Caco-2 (cell line): ENCODE results near the gene VENTX. TPM values are rescaled to one million over a fixed set of nuclear protein-coding genes. Genes with fewer than 3 reads are reported as not detected.

Experiments used
- BruUV-seq: library from RNA; stranded (reverse); fragments of 400-500 nt; replicated peaks from 2 replicates; lab custom pipeline; 2021; lab: Mats Ljungman, UMichigan
- CTCF ChIA-PET: fragments of 300-600 bp; sonication (Branson Sonifier 250); formaldehyde crosslinking; loops from one replicate; lab custom pipeline; 2022; ENCODE audit warnings: antibody characterized with exemption; lab: Charles Lee
- POLR2A ChIA-PET: fragments of 300-600 bp; sonication (Branson Sonifier 250); formaldehyde crosslinking; loops from one replicate; lab custom pipeline; 2022; ENCODE audit warnings: antibody characterized with exemption; lab: Charles Lee
- DNase-seq, 2 experiments: peaks; one replicate each; pipeline versions ENCODE4 v3.0.0 to v3.0.0-alpha.2; 2020 to 2022
- H3K27me3 ChIP-seq: replicated peaks from 2 replicates; pipeline ENCODE4 v1.6.0; 2011; ENCODE audit warnings: low read length; ENCODE audit not compliant: control insufficient read depth, insufficient read depth
- H3K36me3 ChIP-seq: 2 replicates; pipeline ENCODE4 v1.5.1; 2011; ENCODE audit warnings: low read length; ENCODE audit not compliant: control insufficient read depth, insufficient read depth
- H3K4me1 ChIP-seq: fragments of 250-450 bp; sonication (Bioruptor Pico); 2 replicates; pipeline ENCODE4 v1.5.1; 2020; ENCODE audit warnings: mild to moderate bottlenecking
- H3K4me3 ChIP-seq: 2 replicates; pipeline ENCODE4 v1.5.1; 2011; ENCODE audit warnings: low read depth, mild to moderate bottlenecking, control low read depth, low read length
- H3K9me3 ChIP-seq: fragments of 250-450 bp; sonication (Bioruptor Pico); 2 replicates; pipeline ENCODE4 v1.5.1; 2020; ENCODE audit warnings: mild to moderate bottlenecking, moderate library complexity
- H3K27ac Mint-ChIP-seq: one replicate; pipeline ENCODE4 v1.8.0; 2022; ENCODE audit warnings: mixed read lengths; ENCODE audit not compliant: unreplicated experiment
- H3K27me3 Mint-ChIP-seq: one replicate; pipeline ENCODE4 v1.8.0; 2022; ENCODE audit warnings: mixed read lengths; ENCODE audit not compliant: insufficient read depth, unreplicated experiment
- H3K36me3 Mint-ChIP-seq: one replicate; pipeline ENCODE4 v1.8.0; 2022; ENCODE audit warnings: mild to moderate bottlenecking, mixed read lengths; ENCODE audit not compliant: insufficient read depth, unreplicated experiment
- H3K4me1 Mint-ChIP-seq: one replicate; pipeline ENCODE4 v1.8.0; 2022; ENCODE audit warnings: low read depth, mixed read lengths; ENCODE audit not compliant: unreplicated experiment
- H3K4me3 Mint-ChIP-seq: one replicate; pipeline ENCODE4 v1.8.0; 2022; ENCODE audit warnings: mild to moderate bottlenecking, moderate library complexity, mixed read lengths; ENCODE audit not compliant: unreplicated experiment
- H3K9me3 Mint-ChIP-seq: one replicate; pipeline ENCODE4 v1.8.0; 2022; ENCODE audit warnings: mixed read lengths; ENCODE audit not compliant: unreplicated experiment
- intact Hi-C: fragments of 100-400 bp; cut with micrococcal nuclease; formaldehyde crosslinking; loops from one replicate; pipeline ENCODE4 v1.10.0; 2022; ENCODE audit not compliant: unreplicated experiment
- total RNA-seq: library from RNA; stranded (reverse); gene quantifications from 2 replicates; pipeline ENCODE4 v1.2.3, GENCODE V29; 2022
- TF ChIP-seq, protein P1 (sequence below), 2 experiments: fragments of 200-600 bp in 1 of 2; IDR thresholded peaks; 1 replicate in 1 of 2; 2 replicates in 1 of 2; pipeline versions ENCODE4 v1.5.1 to v1.8.0; 2011 to 2022; ENCODE audit warnings: antibody characterized with exemption in 1 of 2, control low read depth in 1 of 2, inconsistent platforms in 1 of 2, low read depth in 1 of 2, low read length in 1 of 2, mild to moderate bottlenecking in 1 of 2, moderate library complexity in 1 of 2; ENCODE audit not compliant: insufficient read depth in 1 of 2, severe bottlenecking in 1 of 2, unreplicated experiment in 1 of 2

Gene VENTX
- total RNA-seq, 1 experiment from 2014 or later, result not detected

DNA sequence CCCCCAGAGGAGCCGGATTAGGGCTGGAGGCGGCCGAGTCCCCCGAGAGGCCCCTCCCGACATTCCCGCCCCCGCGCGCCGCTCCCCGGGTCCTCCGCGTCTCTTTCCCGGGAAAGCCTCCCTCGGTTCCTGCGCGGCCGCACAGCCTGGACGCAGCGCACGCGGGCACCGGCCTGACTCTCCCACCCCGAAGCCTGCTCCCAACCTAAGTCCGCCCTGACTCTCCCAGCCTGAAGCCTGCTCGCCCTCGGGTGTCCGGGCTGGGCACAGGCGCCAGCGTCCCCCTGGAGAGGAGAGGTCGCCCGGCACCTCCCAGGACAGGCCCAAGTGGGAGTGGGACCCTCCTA is 441 bp upstream of the VENTX start:
- Histone ChIP-seq H3K4me3 (peak overlapping the region; percentile 38; the same call in 1 of the 2 replicates), H3K4me1 (peaks cover 21% of the 10 kb centered on the region), H3K36me3 (no peaks in the 10 kb centered on the region), H3K27me3 (no peaks in the 10 kb centered on the region; the same call in none of the 2 replicates), H3K9me3 (no peaks in the 10 kb centered on the region)
- no peak for DNase-seq
- no TSS peak for BruUV-seq
- CTCF ChIA-PET, result no interaction called here
- Mint-ChIP-seq H3K9me3 (no peaks in the 10 kb centered on the region), H3K4me3 (peak overlapping the region; percentile 63), H3K4me1 (peaks cover 9% of the 10 kb centered on the region), H3K27me3 (peaks cover 3% of the 10 kb centered on the region), H3K36me3 (peaks cover 7% of the 10 kb centered on the region), H3K27ac (no peak overlapping the region)
- POLR2A ChIA-PET, result no interaction called here
- TF ChIP-seq, protein P1, sequence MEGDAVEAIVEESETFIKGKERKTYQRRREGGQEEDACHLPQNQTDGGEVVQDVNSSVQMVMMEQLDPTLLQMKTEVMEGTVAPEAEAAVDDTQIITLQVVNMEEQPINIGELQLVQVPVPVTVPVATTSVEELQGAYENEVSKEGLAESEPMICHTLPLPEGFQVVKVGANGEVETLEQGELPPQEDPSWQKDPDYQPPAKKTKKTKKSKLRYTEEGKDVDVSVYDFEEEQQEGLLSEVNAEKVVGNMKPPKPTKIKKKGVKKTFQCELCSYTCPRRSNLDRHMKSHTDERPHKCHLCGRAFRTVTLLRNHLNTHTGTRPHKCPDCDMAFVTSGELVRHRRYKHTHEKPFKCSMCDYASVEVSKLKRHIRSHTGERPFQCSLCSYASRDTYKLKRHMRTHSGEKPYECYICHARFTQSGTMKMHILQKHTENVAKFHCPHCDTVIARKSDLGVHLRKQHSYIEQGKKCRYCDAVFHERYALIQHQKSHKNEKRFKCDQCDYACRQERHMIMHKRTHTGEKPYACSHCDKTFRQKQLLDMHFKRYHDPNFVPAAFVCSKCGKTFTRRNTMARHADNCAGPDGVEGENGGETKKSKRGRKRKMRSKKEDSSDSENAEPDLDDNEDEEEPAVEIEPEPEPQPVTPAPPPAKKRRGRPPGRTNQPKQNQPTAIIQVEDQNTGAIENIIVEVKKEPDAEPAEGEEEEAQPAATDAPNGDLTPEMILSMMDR (IDR thresholded peaks at IDR 0.05; ENCODE audit: insufficient read depth in 1 of 2, low read depth in 1 of 2, low read length in 1 of 2, severe bottlenecking in 1 of 2, unreplicated experiment in 1 of 2), result no peak
- intact Hi-C loops, result no loop called here

DNA sequence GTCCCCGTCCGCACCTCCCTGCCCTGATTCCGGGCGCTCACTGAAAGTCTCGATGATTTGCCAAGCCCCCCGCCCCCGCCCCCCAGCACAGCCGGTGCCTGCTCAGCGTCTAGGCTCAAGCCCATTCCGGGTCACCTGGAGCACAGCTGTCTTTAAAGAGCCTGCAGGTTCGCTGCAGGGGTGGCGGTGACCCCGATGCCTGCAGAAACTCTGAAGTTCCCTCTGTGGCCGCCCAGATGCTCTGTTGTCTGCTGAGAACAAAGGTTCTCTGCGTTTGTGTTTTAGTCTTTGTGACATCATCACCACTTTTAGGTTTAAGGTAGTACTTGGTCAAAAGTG is 780 bp downstream of the VENTX start:
- peaks cover 3% of the 10 kb centered on the region for H3K27me3 Mint-ChIP-seq
- Histone ChIP-seq H3K4me3 (no peak overlapping the region), H3K4me1 (peaks cover 21% of the 10 kb centered on the region), H3K9me3 (no peaks in the 10 kb centered on the region), H3K36me3 (no peaks in the 10 kb centered on the region), H3K27me3 (no peaks in the 10 kb centered on the region; the same call in none of the 2 replicates)
- POLR2A ChIA-PET, result no interaction called here
- TF ChIP-seq, protein P1 (IDR thresholded peaks at IDR 0.05; ENCODE audit: insufficient read depth in 1 of 2, low read depth in 1 of 2, low read length in 1 of 2, severe bottlenecking in 1 of 2, unreplicated experiment in 1 of 2), result no peak
- H3K4me3 Mint-ChIP-seq, result peak overlapping the region; percentile 63
- peaks cover 9% of the 10 kb centered on the region for H3K4me1 Mint-ChIP-seq
- no peak for DNase-seq
- intact Hi-C loops, result no loop called here
- H3K36me3 Mint-ChIP-seq, result peaks cover 7% of the 10 kb centered on the region
- H3K9me3 Mint-ChIP-seq, result no peaks in the 10 kb centered on the region
- CTCF ChIA-PET, result no interaction called here
- no TSS peak for BruUV-seq
- no peak overlapping the region for H3K27ac Mint-ChIP-seq

DNA sequence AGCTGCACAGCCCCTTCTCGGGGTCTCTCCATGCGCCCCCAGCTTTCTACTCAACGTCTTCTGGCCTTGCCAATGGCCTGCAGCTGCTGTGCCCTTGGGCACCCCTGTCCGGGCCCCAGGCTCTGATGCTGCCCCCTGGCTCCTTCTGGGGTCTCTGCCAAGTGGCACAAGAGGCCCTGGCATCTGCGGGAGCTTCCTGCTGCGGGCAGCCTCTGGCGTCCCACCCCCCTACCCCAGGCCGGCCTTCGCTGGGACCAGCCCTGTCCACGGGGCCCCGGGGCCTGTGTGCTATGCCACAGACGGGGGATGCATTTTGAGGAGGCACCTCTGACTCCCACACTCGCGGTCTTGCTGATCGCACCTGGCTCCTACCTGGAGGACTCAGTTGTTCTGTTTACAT is 2.3 kb downstream of the VENTX start:
- Mint-ChIP-seq H3K4me1 (peaks cover 9% of the 10 kb centered on the region), H3K4me3 (no peak overlapping the region), H3K36me3 (peaks cover 7% of the 10 kb centered on the region), H3K9me3 (no peaks in the 10 kb centered on the region), H3K27me3 (peaks cover 3% of the 10 kb centered on the region), H3K27ac (no peak overlapping the region)
- H3K4me1 ChIP-seq, result peaks cover 25% of the 10 kb centered on the region
- no peak for DNase-seq
- no peaks in the 10 kb centered on the region for H3K9me3 ChIP-seq
- POLR2A ChIA-PET, result no interaction called here
- BruUV-seq, result no TSS peak
- CTCF ChIA-PET, result no interaction called here
- no peak overlapping the region for H3K4me3 ChIP-seq
- TF ChIP-seq, protein P1 (IDR thresholded peaks at IDR 0.05; ENCODE audit: insufficient read depth in 1 of 2, low read depth in 1 of 2, low read length in 1 of 2, severe bottlenecking in 1 of 2, unreplicated experiment in 1 of 2), result no peak
- H3K36me3 ChIP-seq, result no peaks in the 10 kb centered on the region
- H3K27me3 ChIP-seq, result no peaks in the 10 kb centered on the region; the same call in none of the 2 replicates
- intact Hi-C loops, result no loop called here
